Stimulated activated naive CD8-positive, alpha-beta T cell treated with anti-CD3 and anti-CD28 coated beads, Interleukin-15, Interleukin-2, amounts not matched to agents 100 U/mL and 50 U/mL, for 24 hours (primary cell): Measurements from ENCODE around the gene LRIG1.

Source experiments
- ATAC-seq: fragments of 150-1000 bp; cut with Tn5 transposase; one replicate; pipeline ENCODE4 v1.10.0; 2021
- DNase-seq: peaks from one replicate; pipeline ENCODE4 v3.0.0; 2021

LRIG1 gene

DNA sequence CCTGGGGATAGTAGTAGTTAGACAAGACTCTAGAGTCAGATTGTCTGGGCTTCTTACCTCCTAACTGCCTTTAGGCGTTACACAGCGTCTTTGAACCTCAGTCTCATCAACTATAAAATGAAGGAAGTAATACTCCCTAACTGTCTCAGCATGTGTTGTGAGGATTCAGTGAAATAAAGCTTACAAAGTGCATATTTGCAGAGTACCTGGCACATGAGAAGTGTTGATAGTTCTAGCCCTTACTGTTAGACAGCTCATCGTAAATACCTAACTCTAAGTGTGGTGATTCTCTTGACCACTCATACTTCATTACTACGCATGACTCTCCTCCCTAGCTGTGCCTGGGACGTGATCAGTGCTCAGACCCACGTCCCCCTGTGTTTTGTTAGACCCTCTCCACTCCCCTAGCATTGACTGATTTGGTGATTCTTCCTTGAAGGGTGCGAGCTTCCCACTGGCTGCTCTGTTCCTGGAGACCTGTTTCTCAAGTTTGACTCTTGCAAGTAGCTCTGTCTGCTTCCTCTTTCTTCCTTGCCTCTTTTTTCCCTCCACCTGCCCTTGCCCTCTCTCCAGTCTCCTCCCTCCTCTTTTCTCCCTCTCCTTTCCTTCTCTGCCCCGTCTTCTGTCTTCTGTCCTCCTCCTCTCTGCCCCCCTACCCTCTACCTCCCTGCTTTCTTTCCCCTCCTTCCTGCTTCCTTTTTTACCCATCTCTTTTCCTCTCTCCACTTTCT, 155.8 kb downstream of the LRIG1 start:
- DNase-seq (no peak), ATAC-seq (no peak)

DNA sequence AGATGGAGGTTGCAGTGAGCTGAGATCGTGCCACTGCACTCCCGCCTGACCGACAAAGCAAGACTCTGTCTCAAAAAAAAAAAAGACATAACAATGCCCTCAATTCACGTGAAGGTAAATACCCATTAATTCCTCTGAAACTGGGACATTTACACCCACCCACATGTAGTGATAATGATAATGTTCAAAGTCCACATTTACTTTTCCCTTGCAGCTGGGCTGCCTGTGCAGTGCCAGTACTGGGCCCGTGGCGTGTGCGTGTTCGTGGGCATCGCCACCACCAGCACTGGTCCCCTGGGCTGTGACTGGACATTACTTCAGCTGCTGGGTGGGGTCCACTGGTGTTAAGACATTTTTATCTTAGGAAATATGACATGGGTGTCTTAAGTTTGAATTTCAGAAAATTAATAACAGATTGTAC, 156.4 kb downstream of the LRIG1 start:
- no peak for DNase-seq
- ATAC-seq, result no peak

DNA sequence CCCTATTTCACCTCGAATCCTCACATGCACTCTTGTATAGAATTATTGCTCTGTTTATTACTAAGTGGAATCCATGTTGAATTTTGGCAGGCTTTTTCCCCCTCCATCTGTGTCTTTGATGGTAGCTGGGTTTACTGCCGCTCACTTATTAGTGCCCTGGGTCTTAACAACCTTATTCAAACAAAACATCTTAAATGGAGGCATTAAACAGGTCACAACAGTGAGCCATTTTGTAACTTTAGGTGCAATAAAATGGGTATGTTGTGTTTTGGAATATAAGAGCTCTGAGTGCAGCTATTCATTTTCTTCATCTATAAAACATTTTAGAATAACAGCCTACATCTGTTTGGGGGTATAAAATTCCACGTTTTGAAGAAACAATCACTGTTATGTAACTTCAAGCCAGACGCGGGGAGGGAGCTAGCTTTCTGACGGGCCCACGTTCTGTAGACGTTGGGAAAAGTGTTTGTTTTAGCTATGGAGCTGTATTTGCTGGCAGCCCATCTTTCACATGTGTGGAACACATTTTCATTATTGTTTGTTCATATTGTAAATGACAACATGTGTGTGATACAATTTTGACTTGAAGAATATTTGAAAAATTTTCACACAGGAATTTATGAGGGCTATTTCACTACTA, 158.0 kb downstream of the LRIG1 start:
- ATAC-seq (no peak), DNase-seq (no peak)

DNA sequence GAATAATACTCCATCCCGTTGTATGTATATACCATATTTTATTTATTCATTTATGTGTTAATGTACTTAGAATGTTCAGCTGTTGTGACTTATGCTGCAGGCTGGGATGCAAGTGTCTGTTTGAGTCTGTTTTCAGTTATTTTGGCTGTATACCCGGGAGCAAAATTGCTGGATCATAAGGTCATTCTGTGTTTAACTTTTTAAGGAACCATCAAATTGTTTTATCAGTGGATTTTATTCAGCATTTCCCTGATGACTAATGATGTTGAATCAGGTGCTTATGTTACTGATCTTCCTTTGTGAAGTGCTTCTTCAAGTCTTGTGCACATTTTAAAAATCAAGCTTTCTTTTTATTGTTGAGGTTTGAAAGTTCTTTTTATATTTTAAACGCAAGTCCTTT, 161.9 kb downstream of the LRIG1 start:
- DNase-seq (no peak), ATAC-seq (no peak)

DNA sequence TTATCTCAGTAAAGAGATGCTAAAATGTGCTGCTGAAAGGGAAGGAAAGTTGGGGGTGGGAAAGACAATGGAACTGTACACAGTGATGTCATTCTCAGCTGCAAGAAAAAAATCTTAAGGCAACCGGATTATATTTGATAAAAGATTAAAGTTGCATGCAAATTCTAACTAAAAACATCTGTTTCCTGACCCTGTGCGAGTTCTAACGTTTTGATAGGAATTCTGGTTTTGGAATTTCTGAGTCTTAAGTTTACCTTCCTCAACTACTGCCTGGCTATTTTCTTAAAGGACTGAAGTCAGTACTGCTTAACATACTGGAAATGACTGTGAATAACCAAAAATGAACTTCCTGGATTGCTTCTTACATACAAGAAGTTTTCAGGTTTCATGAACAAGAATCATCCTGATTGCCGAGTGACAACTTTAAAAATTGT, 164.5 kb downstream of the LRIG1 start:
- no peak for ATAC-seq
- no peak for DNase-seq

DNA sequence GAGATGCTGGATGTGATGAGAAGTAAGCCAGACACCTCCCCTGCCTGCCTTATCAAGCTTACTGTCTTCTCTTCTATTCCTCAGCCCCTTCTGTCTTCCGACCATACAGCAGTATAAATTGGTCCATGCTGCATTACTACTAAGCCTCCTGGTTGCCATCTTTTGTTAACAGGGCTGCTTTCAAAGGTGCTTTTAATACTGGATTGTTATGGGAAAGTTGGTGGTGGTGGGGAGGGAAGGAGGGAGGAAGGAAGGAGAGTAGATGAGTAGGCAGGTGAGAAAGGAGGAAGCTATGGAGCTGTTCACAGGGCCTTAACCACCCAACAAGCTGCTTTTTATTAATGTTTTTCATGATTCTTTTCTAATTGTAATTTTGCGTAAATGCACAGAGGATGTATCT, 165.2 kb downstream of the LRIG1 start:
- no peak for ATAC-seq
- no peak for DNase-seq
